ENCODE data around the gene PPP3R1. TPM values are rescaled to one million over a fixed set of nuclear protein-coding genes. Genes with fewer than 3 reads are reported as not detected.

Gene PPP3R1
- total RNA-seq, 1 experiment from 2014 or later = 74.2 TPM

- Histone ChIP-seq H3K79me1 (ENCODE audit: insufficient read depth, low read depth, low read length, poor library complexity, severe bottlenecking) (no peaks in the 10 kb centered on the region), H3K18ac (ENCODE audit: insufficient read length, low read depth, low read length) (peak overlapping the region; percentile 88), H3K27ac (ENCODE audit: insufficient read length, low read depth, low read length) (peak overlapping the region; percentile 77), H2BK15ac (ENCODE audit: low read depth, low read length) (no peak overlapping the region), H3K9ac (ENCODE audit: extremely low read depth, insufficient read length, low read length) (peak overlapping the region; percentile 98), H4K8ac (replicated peaks; ENCODE audit: insufficient read length, low read depth, low read length) (no peak overlapping the region), H3K23me2 (ENCODE audit: insufficient read length, low read depth, low read length, poor library complexity, severe bottlenecking) (no peaks in the 10 kb centered on the region), H3K27me3 (ENCODE audit: insufficient read depth, low read length) (no peaks in the 10 kb centered on the region), H3K56ac (ENCODE audit: insufficient read length, low read depth, low read length) (no peak overlapping the region), H3K4ac (ENCODE audit: low read depth, low read length) (no peak overlapping the region), H2AFZ (ENCODE audit: low read length) (no peak overlapping the region), H3T11ph (ENCODE audit: low read length) (no peak overlapping the region), H3K4me1 (ENCODE audit: insufficient read depth, low read length) (no peaks in the 10 kb centered on the region), H3K14ac (ENCODE audit: insufficient read depth, low read length) (peak overlapping the region; percentile 82), H2BK20ac (ENCODE audit: low read depth, low read length, poor library complexity, severe bottlenecking) (no peak overlapping the region), H4K5ac (ENCODE audit: insufficient read length, low read depth, low read length) (peak overlapping the region; percentile 39), H2AK5ac (ENCODE audit: insufficient read length, low read length) (no peak overlapping the region), H3K4me2 (ENCODE audit: insufficient read depth, insufficient read length, low read length) (peak overlapping the region; percentile 77), H3K9me3 (ENCODE audit: control insufficient read depth, low read depth, low read length) (no peaks in the 10 kb centered on the region), H2BK12ac (ENCODE audit: insufficient read length, low read depth, low read length) (no peak overlapping the region), H3K23ac (ENCODE audit: insufficient read length, low read depth, low read length) (no peak overlapping the region), H2BK120ac (ENCODE audit: low read depth, low read length, poor library complexity, severe bottlenecking) (no peak overlapping the region), H4K20me1 (ENCODE audit: control insufficient read depth, insufficient read depth, insufficient read length) (no peaks in the 10 kb centered on the region), H2BK5ac (ENCODE audit: insufficient read length, low read length) (peak overlapping the region; percentile 42), H3K79me2 (ENCODE audit: insufficient read depth, low read length) (peaks cover 10% of the 10 kb centered on the region; the same call in 1 of the 2 replicates), H4K91ac (ENCODE audit: insufficient read length, low read depth, low read length) (no peak overlapping the region)
- no CpG with 5 or more reads among the region's 7 CpGs for WGBS (ENCODE audit: extremely low coverage, insufficient read length, low lambda C conversion rate)
- H3K9me3 Mint-ChIP-seq = peaks cover 0 to 2% of the 10 kb centered on the region in 2 experiments; a peak in 2 of 5 replicates
- no peak for TF ChIP-seq CTCF (conservative IDR thresholded peaks at IDR 0.05)
- H3K27ac Mint-ChIP-seq = peak overlapping the region; percentile 100
- peak overlapping the region; percentile 96 to 98 for H3K4me3 Mint-ChIP-seq
- peaks cover 12% of the 10 kb centered on the region in 2 experiments for H3K4me1 Mint-ChIP-seq
- H3K27me3 Mint-ChIP-seq (ENCODE audit: low read depth) = no peaks in the 10 kb centered on the region
- peaks cover 26 to 41% (median 37%) of the 10 kb centered on the region in 3 experiments; a peak in 6 of 7 replicates for H3K36me3 Mint-ChIP-seq (ENCODE audit: insufficient read depth in 1 of 3, low read depth in 3 of 3)
- DNase-seq = no peak
Measured at GRCh38 chr2:68158134-68158447, 94.2 kb downstream of the PPP3R1 start.

Measured in H9 (cell line).